Muscle layer of colon (tissue), 2 donors: ENCODE results near the gene FRK.
A peak's percentile ranks its signal among the peaks of the same experiment; 100 is the strongest.

ENCODE experiments used
- H3K27ac ChIP-seq: one replicate; pipeline ENCODE4 v1.7.0; 2013; ENCODE audit warnings: low read depth, mild to moderate bottlenecking, low read length, moderate library complexity
- H3K27me3 ChIP-seq, 2 donors: one replicate each; pipeline ENCODE4 v1.7.0; 2013; ENCODE audit warnings: low read length in 2 of 2, mild to moderate bottlenecking in 2 of 2; ENCODE audit not compliant: insufficient read depth in 2 of 2, control insufficient read depth in 1 of 2
- H3K36me3 ChIP-seq: one replicate; pipeline ENCODE4 v1.7.0; 2013; ENCODE audit warnings: mild to moderate bottlenecking, low read length; ENCODE audit not compliant: insufficient read depth
- H3K4me1 ChIP-seq: one replicate; pipeline ENCODE4 v1.7.0; 2013; ENCODE audit warnings: mild to moderate bottlenecking, low read length; ENCODE audit not compliant: insufficient read depth
- H3K4me3 ChIP-seq, 2 donors: one replicate each; pipeline ENCODE4 v1.7.0; 2013; ENCODE audit warnings: low read length in 2 of 2, low read depth in 1 of 2, mild to moderate bottlenecking in 1 of 2, moderate library complexity in 1 of 2
- H3K9ac ChIP-seq: one replicate; pipeline ENCODE4 v1.7.0; 2013; ENCODE audit warnings: low read length
- H3K9me3 ChIP-seq: one replicate; pipeline ENCODE4 v1.7.0; 2013; ENCODE audit warnings: mild to moderate bottlenecking, low read length
- donor health status: abdominal sarcoma.
- donor health status: Adenocarcinoma of cecum.

FRK gene

GRCh38 chr6:116072368-116072767, 11.7 kb upstream of the FRK start:
- H3K36me3 ChIP-seq, result no peaks in the 10 kb centered on the region
- no peaks in the 10 kb centered on the region for H3K4me1 ChIP-seq

GRCh38 chr6:116070616-116071389, 10.1 kb upstream of the FRK start:
- Histone ChIP-seq H3K36me3 (no peaks in the 10 kb centered on the region), H3K9me3 (no peaks in the 10 kb centered on the region), H3K27ac (no peak overlapping the region), H3K4me1 (no peaks in the 10 kb centered on the region), H3K27me3 (no peaks in the 10 kb centered on the region), H3K9ac (no peak overlapping the region), H3K4me3 (no peak overlapping the region)

More at GRCh38 chr6:116072368-116072767, 11.7 kb upstream of the FRK start:
- H3K27me3 ChIP-seq, result no peaks in the 10 kb centered on the region
- H3K9me3 ChIP-seq, result no peaks in the 10 kb centered on the region
- no peak overlapping the region for H3K4me3 ChIP-seq
- no peak overlapping the region for H3K27ac ChIP-seq
- H3K9ac ChIP-seq, result no peak overlapping the region

- no peak overlapping the region for H3K27ac ChIP-seq
- no peaks in the 10 kb centered on the region for H3K36me3 ChIP-seq
- no peaks in the 10 kb centered on the region for H3K9me3 ChIP-seq
- H3K4me3 ChIP-seq, result no peak overlapping the region
- H3K9ac ChIP-seq, result no peak overlapping the region
- no peaks in the 10 kb centered on the region for H3K4me1 ChIP-seq
- H3K27me3 ChIP-seq, result no peaks in the 10 kb centered on the region
Measured at GRCh38 chr6:116070101-116070500, 9.4 kb upstream of the FRK start.

- Histone ChIP-seq H3K4me1 (no peaks in the 10 kb centered on the region), H3K36me3 (no peaks in the 10 kb centered on the region), H3K4me3 (no peak overlapping the region), H3K9ac (no peak overlapping the region), H3K27ac (no peak overlapping the region), H3K27me3 (no peaks in the 10 kb centered on the region), H3K9me3 (no peaks in the 10 kb centered on the region)
Measured at GRCh38 chr6:116066789-116067188, 6.1 kb upstream of the FRK start.

- Histone ChIP-seq H3K9ac (no peak overlapping the region), H3K27ac (no peak overlapping the region), H3K4me3 (no peak overlapping the region), H3K9me3 (no peaks in the 10 kb centered on the region), H3K4me1 (no peaks in the 10 kb centered on the region), H3K27me3 (no peaks in the 10 kb centered on the region), H3K36me3 (no peaks in the 10 kb centered on the region)
Measured at GRCh38 chr6:116064666-116065065, 4.0 kb upstream of the FRK start.

GRCh38 chr6:116062496-116062895, 1.8 kb upstream of the FRK start:
- no peaks in the 10 kb centered on the region for H3K36me3 ChIP-seq
- no peak overlapping the region for H3K27ac ChIP-seq
- H3K9ac ChIP-seq, result no peak overlapping the region
- no peaks in the 10 kb centered on the region for H3K27me3 ChIP-seq
- no peaks in the 10 kb centered on the region for H3K4me1 ChIP-seq
- no peak overlapping the region for H3K4me3 ChIP-seq
- no peaks in the 10 kb centered on the region for H3K9me3 ChIP-seq

- Histone ChIP-seq H3K4me3 (peak overlapping the region in 1 of 2 donors; percentile 37), H3K9me3 (no peaks in the 10 kb centered on the region), H3K9ac (no peak overlapping the region), H3K27me3 (no peaks in the 10 kb centered on the region), H3K4me1 (no peaks in the 10 kb centered on the region), H3K36me3 (no peaks in the 10 kb centered on the region), H3K27ac (no peak overlapping the region)
Measured at GRCh38 chr6:116059713-116060571, 749 bp downstream of the FRK start.

- Histone ChIP-seq H3K36me3 (no peaks in the 10 kb centered on the region), H3K9ac (no peak overlapping the region), H3K27me3 (no peaks in the 10 kb centered on the region), H3K27ac (no peak overlapping the region), H3K4me3 (no peak overlapping the region), H3K4me1 (no peaks in the 10 kb centered on the region), H3K9me3 (no peaks in the 10 kb centered on the region)
Measured at GRCh38 chr6:116057766-116058165, 2.9 kb downstream of the FRK start.

- no peak overlapping the region for H3K9ac ChIP-seq
- H3K4me1 ChIP-seq, result no peaks in the 10 kb centered on the region
- H3K4me3 ChIP-seq, result no peak overlapping the region
- H3K27ac ChIP-seq, result no peak overlapping the region
- H3K9me3 ChIP-seq, result no peaks in the 10 kb centered on the region
- H3K36me3 ChIP-seq, result no peaks in the 10 kb centered on the region
- H3K27me3 ChIP-seq, result no peaks in the 10 kb centered on the region
Measured at GRCh38 chr6:116055513-116055912, 5.2 kb downstream of the FRK start.

- H3K9me3 ChIP-seq, result no peaks in the 10 kb centered on the region
- H3K36me3 ChIP-seq, result no peaks in the 10 kb centered on the region
- no peak overlapping the region for H3K4me3 ChIP-seq
- H3K27ac ChIP-seq, result no peak overlapping the region
- H3K4me1 ChIP-seq, result no peaks in the 10 kb centered on the region
- no peak overlapping the region for H3K9ac ChIP-seq
- no peaks in the 10 kb centered on the region for H3K27me3 ChIP-seq
Measured at GRCh38 chr6:116051244-116051643, 9.4 kb downstream of the FRK start.

GRCh38 chr6:116050737-116051136, 10.0 kb downstream of the FRK start:
- no peak overlapping the region for H3K4me3 ChIP-seq
- H3K36me3 ChIP-seq, result no peaks in the 10 kb centered on the region
- no peaks in the 10 kb centered on the region for H3K27me3 ChIP-seq
- H3K9ac ChIP-seq, result no peak overlapping the region
- H3K4me1 ChIP-seq, result no peaks in the 10 kb centered on the region
- H3K9me3 ChIP-seq, result no peaks in the 10 kb centered on the region
- no peak overlapping the region for H3K27ac ChIP-seq
